Natural killer cell (primary cell): ENCODE measurements around the gene PCDHGB7. TPM values are rescaled to one million over a fixed set of nuclear protein-coding genes. Genes with fewer than 3 reads are reported as not detected.

ENCODE experiments used
- ATAC-seq, 3 donors: fragments of 150-1000 bp in 2 of 3; fragments of 200-7000 bp in 1 of 3; cut with Tn5 transposase; 1 replicate in 1 of 3; 2 replicates in 2 of 3; pipeline ENCODE4 v1.10.0; 2021; ENCODE audit warnings: mild to moderate bottlenecking in 2 of 3, moderate library complexity in 2 of 3
- DNase-seq, 2 donors: peaks; one replicate each; pipeline versions ENCODE4 v3.0.0 to v3.0.0-alpha.2; 2013 to 2021; ENCODE audit warnings: mixed read lengths in 1 of 2
- H3K27ac ChIP-seq: one replicate; pipeline ENCODE4 v1.5.1; 2013; ENCODE audit warnings: mild to moderate bottlenecking, low read length
- H3K27me3 ChIP-seq: one replicate; pipeline ENCODE4 v1.6.1; 2013; ENCODE audit warnings: low read length; ENCODE audit not compliant: control insufficient read depth, insufficient read depth
- H3K36me3 ChIP-seq: one replicate; pipeline ENCODE4 v1.6.1; 2013; ENCODE audit warnings: low read length; ENCODE audit not compliant: control insufficient read depth, insufficient read depth
- H3K4me1 ChIP-seq: one replicate; pipeline ENCODE4 v1.6.1; 2013; ENCODE audit warnings: low read length; ENCODE audit not compliant: control insufficient read depth, insufficient read depth
- H3K4me3 ChIP-seq: one replicate; pipeline ENCODE4 v1.5.1; 2013; ENCODE audit warnings: low read length
- H3K9me3 ChIP-seq: one replicate; pipeline ENCODE4 v1.6.1; 2013; ENCODE audit warnings: low read length; ENCODE audit not compliant: control insufficient read depth, insufficient read depth
- H3K27ac Mint-ChIP-seq, 2 donors: one replicate each; pipeline ENCODE4 v1.8.0; 2022; ENCODE audit warnings: mild to moderate bottlenecking in 2 of 2, mixed read lengths in 2 of 2, moderate library complexity in 1 of 2
- H3K27me3 Mint-ChIP-seq, 2 donors: one replicate each; pipeline ENCODE4 v1.8.0; 2022; ENCODE audit warnings: low read depth in 2 of 2, mixed read lengths in 2 of 2
- H3K36me3 Mint-ChIP-seq: one replicate; pipeline ENCODE4 v1.8.0; 2022; ENCODE audit warnings: mixed read lengths
- H3K4me1 Mint-ChIP-seq, 2 donors: one replicate each; pipeline ENCODE4 v1.8.0; 2022; ENCODE audit warnings: mixed read lengths in 2 of 2
- H3K4me3 Mint-ChIP-seq: one replicate; pipeline ENCODE4 v1.8.0; 2022; ENCODE audit warnings: mild to moderate bottlenecking, moderate library complexity, mixed read lengths
- H3K9me3 Mint-ChIP-seq, 2 donors: one replicate each; pipeline ENCODE4 v1.8.0; 2022; ENCODE audit warnings: mixed read lengths in 2 of 2
- CTCF ChIP-seq: fragments of 200-600 bp; IDR thresholded peaks from one replicate; pipeline ENCODE4 v1.8.0; 2022; ENCODE audit warnings: antibody characterized with exemption
- WGBS: methylation state at CpG from one replicate; pipeline ENCODE4 v1.1.7; 2013; ENCODE audit warnings: missing lambda C conversion rate; ENCODE audit not compliant: insufficient coverage; 5-methylcytosine and 5-hydroxymethylcytosine counted together
- intact Hi-C: fragments of 100-400 bp; cut with micrococcal nuclease; formaldehyde crosslinking; loops from one replicate; pipeline ENCODE4 v1.14.2; 2022
- total RNA-seq, 4 donors: library from RNA; stranded (reverse); fragments of 120-200 nt in 1 of 4; gene quantifications; one replicate each; pipeline versions ENCODE4 v1.2.3 to v1.2.4, GENCODE V29; 2013 to 2022

Gene PCDHGB7
- total RNA-seq, 3 donors from 2014 or later (not counting 1 experiment from before 2014, with no cell fraction given): 0.68 to 1.6 (median 1.2) TPM

GRCh38 chr5:141441571-141442170, 24.2 kb downstream of the PCDHGB7 start:
- Mint-ChIP-seq H3K4me1 (no peaks in the 10 kb centered on the region), H3K27ac (no peak overlapping the region), H3K4me3 (no peak overlapping the region), H3K9me3 (peaks cover 0 to 2% of the 10 kb centered on the region in 2 donors), H3K36me3 (no peaks in the 10 kb centered on the region), H3K27me3 (peaks cover 16 to 17% of the 10 kb centered on the region in 2 donors)
- Histone ChIP-seq H3K27ac (no peak overlapping the region), H3K36me3 (no peaks in the 10 kb centered on the region), H3K27me3 (peaks cover 5% of the 10 kb centered on the region), H3K4me1 (no peaks in the 10 kb centered on the region), H3K4me3 (no peak overlapping the region), H3K9me3 (no peaks in the 10 kb centered on the region)
- DNase-seq (no peak), ATAC-seq (no peak)
- intact Hi-C loops: no loop called here
- no peak for TF ChIP-seq CTCF
- 63% methylated on average over 50 of the region's 50 CpGs for whole genome bisulfite sequencing

GRCh38 chr5:141465351-141465750, 47.9 kb downstream of the PCDHGB7 start:
- WGBS: 97% methylated on average over 3 of the region's 3 CpGs

More at GRCh38 chr5:141465351-141465750, 47.9 kb downstream of the PCDHGB7 start:
- no peaks in the 10 kb centered on the region for H3K4me1 ChIP-seq
- no peak overlapping the region for H3K4me3 ChIP-seq
- no peak overlapping the region for H3K27ac ChIP-seq
- H3K36me3 ChIP-seq: no peaks in the 10 kb centered on the region
- ATAC-seq: no peak
- H3K27me3 ChIP-seq: no peaks in the 10 kb centered on the region
- Mint-ChIP-seq H3K9me3 (no peaks in the 10 kb centered on the region), H3K27me3 (peaks cover 0 to 9% of the 10 kb centered on the region in 2 donors), H3K4me1 (no peaks in the 10 kb centered on the region), H3K36me3 (no peaks in the 10 kb centered on the region), H3K27ac (no peak overlapping the region), H3K4me3 (no peak overlapping the region)
- intact Hi-C loops: no loop called here
- no peak for DNase-seq
- no peaks in the 10 kb centered on the region for H3K9me3 ChIP-seq
- no peak for TF ChIP-seq CTCF

Other genes starting within 250 kb of the PCDHGB7 start
- not detected for gene PCDHB7, start 245.0 kb upstream of the PCDHGB7 start, total RNA-seq
- gene PCDHB8, start 239.9 kb upstream of the PCDHGB7 start, total RNA-seq: not detected
- not detected for gene PCDHB16, start 235.3 kb upstream of the PCDHGB7 start, total RNA-seq
- gene PCDHB9, start 230.5 kb upstream of the PCDHGB7 start, total RNA-seq: under 1 TPM in 1 of 3 donors, not detected in 2; 0.15 TPM
- gene PCDHB10, start 225.3 kb upstream of the PCDHGB7 start, total RNA-seq: under 1 TPM in 1 of 3 donors, not detected in 2; 0.15 TPM
- not detected for gene PCDHB11, start 218.1 kb upstream of the PCDHGB7 start, total RNA-seq
- gene PCDHB12, start 209.0 kb upstream of the PCDHGB7 start, total RNA-seq: not detected
- not detected for gene PCDHB13, start 203.8 kb upstream of the PCDHGB7 start, total RNA-seq
- not detected for gene PCDHB14, start 194.3 kb upstream of the PCDHGB7 start, total RNA-seq
- not detected for gene PCDHB15, start 172.3 kb upstream of the PCDHGB7 start, total RNA-seq
- under 1 TPM in 1 of 3 donors, not detected in 2; 0.73 TPM for gene SLC25A2, start 113.6 kb upstream of the PCDHGB7 start, total RNA-seq
- 10 to 100 TPM; 77.3 to 96.1 (median 89.4) TPM for gene TAF7, start 96.9 kb upstream of the PCDHGB7 start, total RNA-seq
- gene PCDHGA1, start 87.2 kb upstream of the PCDHGB7 start, total RNA-seq: not detected
- not detected for gene PCDHGA2, start 78.9 kb upstream of the PCDHGB7 start, total RNA-seq
- not detected for gene PCDHGA3, start 73.8 kb upstream of the PCDHGB7 start, total RNA-seq
- gene PCDHGB1, start 67.6 kb upstream of the PCDHGB7 start, total RNA-seq: under 1 TPM in 1 of 3 donors, not detected in 2; 0.10 TPM
- under 1 TPM in 2 of 3 donors, not detected in 1; 0.24 to 0.30 TPM for gene PCDHGA4, start 62.7 kb upstream of the PCDHGB7 start, total RNA-seq
- 1 to 10 TPM in 1 of 3 donors, under 1 TPM in 2; 0.36 to 1.5 (median 0.49) TPM for gene PCDHGB2, start 57.7 kb upstream of the PCDHGB7 start, total RNA-seq
- gene PCDHGA5, start 53.5 kb upstream of the PCDHGB7 start, total RNA-seq: under 1 TPM; 0.12 to 0.30 (median 0.20) TPM
- gene PCDHGB3, start 47.4 kb upstream of the PCDHGB7 start, total RNA-seq: under 1 TPM in 2 of 3 donors, not detected in 1; 0.52 to 0.68 TPM
- gene PCDHGA6, start 43.8 kb upstream of the PCDHGB7 start, total RNA-seq: under 1 TPM; 0.20 to 0.75 (median 0.21) TPM
- gene PCDHGA7, start 34.9 kb upstream of the PCDHGB7 start, total RNA-seq: under 1 TPM in 2 of 3 donors, not detected in 1; 0.26 to 0.68 TPM
- gene PCDHGB4, start 30.0 kb upstream of the PCDHGB7 start, total RNA-seq: under 1 TPM in 2 of 3 donors, not detected in 1; 0.31 to 0.40 TPM
- gene PCDHGA8, start 25.0 kb upstream of the PCDHGB7 start, total RNA-seq: under 1 TPM; 0.07 to 0.28 (median 0.09) TPM
- gene PCDHGB5, start 19.7 kb upstream of the PCDHGB7 start, total RNA-seq: 1 to 10 TPM; 1.3 to 4.2 (median 3.1) TPM
- gene PCDHGA9, start 14.9 kb upstream of the PCDHGB7 start, total RNA-seq: 1 to 10 TPM in 2 of 3 donors, under 1 TPM in 1; 0.61 to 1.7 (median 1.0) TPM
- gene PCDHGB6, start 9.7 kb upstream of the PCDHGB7 start, total RNA-seq: 1 to 10 TPM; 2.1 to 5.9 (median 2.9) TPM
- gene PCDHGA10, start 4.7 kb upstream of the PCDHGB7 start, total RNA-seq: 1 to 10 TPM in 2 of 3 donors, under 1 TPM in 1; 0.61 to 2.6 (median 2.1) TPM
- 1 to 10 TPM in 1 of 3 donors, under 1 TPM in 2; 0.40 to 1.2 (median 0.83) TPM for gene PCDHGA11, start 3.4 kb downstream of the PCDHGB7 start, total RNA-seq
- 1 to 10 TPM in 1 of 3 donors, under 1 TPM in 2; 0.35 to 1.1 (median 0.75) TPM for gene PCDHGA12, start 12.8 kb downstream of the PCDHGB7 start, total RNA-seq
- 1 to 10 TPM in 1 of 3 donors, under 1 TPM in 2; 0.68 to 1.5 (median 0.75) TPM for gene PCDHGC3, start 58.3 kb downstream of the PCDHGB7 start, total RNA-seq
- gene PCDHGC4, start 67.4 kb downstream of the PCDHGB7 start, total RNA-seq: under 1 TPM; 0.31 to 0.84 (median 0.45) TPM
- gene PCDHGC5, start 71.4 kb downstream of the PCDHGB7 start, total RNA-seq: under 1 TPM; 0.31 to 0.97 (median 0.50) TPM
- 100 to 1,000 TPM; 410 to 456 (median 419) TPM for gene DIAPH1, start 201.3 kb downstream of the PCDHGB7 start, total RNA-seq
- gene HDAC3, start 219.2 kb downstream of the PCDHGB7 start, total RNA-seq: 10 to 100 TPM; 66.0 to 85.7 (median 74.7) TPM
- gene RELL2, start 219.3 kb downstream of the PCDHGB7 start, total RNA-seq: 1 to 10 TPM; 5.7 to 6.6 (median 6.1) TPM
- 100 to 1,000 TPM; 134 to 155 (median 147) TPM for gene FCHSD1, start 233.7 kb downstream of the PCDHGB7 start, total RNA-seq